Activated naive CD4-positive, alpha-beta T cell treated with anti-CD3 and anti-CD28 coated beads, Interleukin-2, amount 10 ng/mL, durations not matched to agents 7 days and 5 days (primary cell): ENCODE data around the gene NOG.

ENCODE experiments used
- CTCF ChIA-PET: fragments of 350-600 bp; sonication (Branson Sonifier 250); formaldehyde crosslinking; loops from one replicate; lab custom pipeline; 2021; ENCODE audit warnings: antibody characterized with exemption; lab: Charles Lee
- DNase-seq: peaks from one replicate; pipeline ENCODE4 v3.0.0-alpha.2; 2020
- H3K27ac Mint-ChIP-seq: one replicate; pipeline ENCODE4 v1.8.0; 2021; ENCODE audit warnings: mild to moderate bottlenecking, moderate library complexity, mixed read lengths
- H3K27me3 Mint-ChIP-seq: one replicate; pipeline ENCODE4 v1.8.0; 2021; ENCODE audit warnings: mild to moderate bottlenecking, mixed read lengths
- H3K36me3 Mint-ChIP-seq: one replicate; pipeline ENCODE4 v1.8.0; 2021; ENCODE audit warnings: mixed read lengths
- H3K4me1 Mint-ChIP-seq: one replicate; pipeline ENCODE4 v1.8.0; 2021; ENCODE audit warnings: mixed read lengths
- H3K4me3 Mint-ChIP-seq: one replicate; pipeline ENCODE4 v1.8.0; 2021; ENCODE audit warnings: mild to moderate bottlenecking, moderate library complexity, mixed read lengths
- H3K9me3 Mint-ChIP-seq: one replicate; pipeline ENCODE4 v1.8.0; 2021; ENCODE audit warnings: mixed read lengths

The NOG gene

DNA sequence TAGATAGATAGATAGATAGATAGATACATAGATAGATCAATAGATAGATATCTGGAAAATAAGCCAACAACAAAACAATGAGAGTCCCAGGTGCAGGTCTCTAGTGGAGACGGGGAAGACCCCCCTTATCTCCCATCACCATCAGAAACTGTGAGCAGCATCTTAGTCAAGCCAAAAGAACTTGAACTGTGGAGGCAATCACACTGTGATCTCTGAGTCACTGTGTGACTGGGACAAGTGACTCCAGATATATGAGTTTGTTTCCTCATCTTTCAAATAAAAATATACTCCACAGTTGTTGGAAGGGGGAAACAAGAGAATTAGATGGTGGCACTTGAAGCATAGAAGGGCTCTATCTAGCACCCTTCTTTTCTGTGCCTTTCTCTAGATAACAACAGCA lies 42.1 kb downstream of the NOG start:
- peak overlapping the region; percentile 39 for H3K27ac Mint-ChIP-seq
- H3K27me3 Mint-ChIP-seq = peaks cover 8% of the 10 kb centered on the region
- CTCF ChIA-PET = no interaction called here
- H3K4me3 Mint-ChIP-seq = no peak overlapping the region
- H3K36me3 Mint-ChIP-seq = no peaks in the 10 kb centered on the region
- H3K9me3 Mint-ChIP-seq = no peaks in the 10 kb centered on the region
- H3K4me1 Mint-ChIP-seq = no peaks in the 10 kb centered on the region
- no peak for DNase-seq

DNA sequence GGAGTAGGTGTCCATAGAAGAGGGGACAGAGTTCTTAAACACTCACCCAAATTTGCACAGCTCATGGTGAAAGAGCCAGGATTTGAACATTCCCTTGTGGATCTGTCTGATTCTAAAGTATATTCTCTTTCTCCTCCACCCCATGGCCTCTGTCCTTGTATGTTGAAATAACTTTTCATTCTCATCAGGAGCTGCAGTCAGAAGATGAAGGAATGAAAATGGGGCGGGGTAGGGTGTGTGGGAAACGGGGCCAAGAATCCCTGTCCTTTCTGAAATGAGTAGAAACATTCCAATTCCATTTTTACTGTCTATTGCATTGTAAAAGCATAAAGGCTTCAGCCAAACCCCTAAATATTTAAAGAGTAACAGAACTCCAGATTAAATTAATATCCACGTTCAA lies 42.8 kb downstream of the NOG start:
- no peak for DNase-seq
- Mint-ChIP-seq H3K27me3 (peaks cover 8% of the 10 kb centered on the region), H3K36me3 (no peaks in the 10 kb centered on the region), H3K4me3 (no peak overlapping the region), H3K9me3 (no peaks in the 10 kb centered on the region), H3K4me1 (no peaks in the 10 kb centered on the region), H3K27ac (no peak overlapping the region)
- CTCF ChIA-PET = interaction anchor here (1.0 to 1.6 kb wide), 2 partner anchors 12 to 79 kb away, joined by 3 to 4 read pairs; no protein-coding TSS in a partner anchor

DNA sequence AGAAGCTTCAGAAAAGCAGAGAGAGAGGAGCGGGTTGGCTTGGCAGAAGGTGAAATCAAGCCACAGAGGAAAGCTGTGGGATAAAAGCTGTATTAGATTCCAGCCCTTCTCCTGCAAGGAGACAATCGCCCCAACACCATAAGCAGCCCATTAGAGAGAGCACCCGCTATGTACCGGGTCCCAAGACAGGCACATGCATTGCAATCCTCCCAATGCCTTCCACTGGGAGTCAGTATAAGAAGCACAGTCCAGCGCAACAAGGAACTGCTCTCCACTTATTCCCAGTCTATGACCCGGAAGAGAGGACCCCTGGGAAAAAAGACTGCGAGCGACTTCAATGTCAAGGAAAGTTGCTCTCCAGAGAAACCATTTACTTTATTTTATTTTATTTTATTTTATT lies 43.8 kb downstream of the NOG start:
- Mint-ChIP-seq H3K27ac (no peak overlapping the region), H3K4me3 (no peak overlapping the region), H3K9me3 (no peaks in the 10 kb centered on the region), H3K4me1 (no peaks in the 10 kb centered on the region), H3K27me3 (peaks cover 11% of the 10 kb centered on the region), H3K36me3 (no peaks in the 10 kb centered on the region)
- DNase-seq = no peak
- CTCF ChIA-PET = interaction anchor here (1.6 to 1.8 kb wide), 2 partner anchors 8 to 11 kb away, joined by 4 to 7 read pairs; no protein-coding TSS in a partner anchor

- H3K27ac Mint-ChIP-seq = no peak overlapping the region
- DNase-seq = no peak
- no peak overlapping the region for H3K4me3 Mint-ChIP-seq
- peaks cover 12% of the 10 kb centered on the region for H3K27me3 Mint-ChIP-seq
- CTCF ChIA-PET = interaction anchor here (1.8 kb wide), 1 partner anchor 9 kb away, joined by 7 read pairs; no protein-coding TSS in a partner anchor
- H3K9me3 Mint-ChIP-seq = no peaks in the 10 kb centered on the region
- H3K4me1 Mint-ChIP-seq = no peaks in the 10 kb centered on the region
- H3K36me3 Mint-ChIP-seq = no peaks in the 10 kb centered on the region
These were observed 45.1 kb downstream of the NOG start for GRCh38 chr17:56638591-56639051.

DNA sequence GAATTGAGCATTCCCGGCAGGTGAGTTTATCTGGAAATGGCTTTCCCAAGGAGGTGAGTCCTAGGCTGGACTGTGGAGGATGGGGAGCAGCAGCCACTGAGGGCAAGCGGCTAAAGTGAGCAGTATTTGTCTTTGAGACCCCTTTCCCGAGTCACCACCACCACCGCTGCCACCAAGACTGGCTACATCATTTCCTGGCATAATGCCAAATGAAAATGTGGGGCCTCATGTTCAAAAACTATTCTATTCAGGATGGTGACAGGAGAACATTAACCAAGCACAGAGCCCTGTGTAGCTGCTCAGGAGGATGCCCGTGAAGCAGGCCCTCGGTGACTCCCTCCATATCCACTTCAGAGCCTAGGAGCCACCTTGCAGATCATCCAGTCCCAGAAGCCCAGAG lies 46.0 kb downstream of the NOG start:
- CTCF ChIA-PET = no interaction called here

DNA sequence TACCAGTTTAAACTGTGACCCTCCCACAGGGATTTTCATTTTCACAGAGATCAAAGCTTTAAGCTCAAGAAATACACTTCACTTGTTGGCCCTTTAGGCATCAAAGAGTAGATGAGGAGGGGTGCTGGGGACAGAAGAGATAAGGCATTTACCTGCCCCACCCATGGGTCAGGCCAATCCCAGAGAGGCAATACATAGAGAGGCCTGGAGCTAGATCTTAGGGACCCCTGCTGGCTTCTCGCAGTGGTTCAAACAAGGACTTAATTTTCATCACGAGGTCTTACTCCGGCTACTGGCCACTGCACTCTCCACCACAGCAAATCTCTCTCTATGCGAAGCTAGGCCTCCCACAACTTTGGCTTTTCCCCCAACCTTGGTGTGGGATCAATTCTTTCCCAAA lies 46.6 kb downstream of the NOG start:
- DNase-seq = no peak
- peaks cover 24% of the 10 kb centered on the region for H3K27me3 Mint-ChIP-seq

More for the DNA sequence above, 46.0 kb downstream of the NOG start:
- H3K9me3 Mint-ChIP-seq = no peaks in the 10 kb centered on the region
- DNase-seq = no peak
- no peak overlapping the region for H3K27ac Mint-ChIP-seq
- H3K4me1 Mint-ChIP-seq = no peaks in the 10 kb centered on the region
- peaks cover 21% of the 10 kb centered on the region for H3K27me3 Mint-ChIP-seq
- H3K36me3 Mint-ChIP-seq = no peaks in the 10 kb centered on the region
- H3K4me3 Mint-ChIP-seq = no peak overlapping the region

DNA sequence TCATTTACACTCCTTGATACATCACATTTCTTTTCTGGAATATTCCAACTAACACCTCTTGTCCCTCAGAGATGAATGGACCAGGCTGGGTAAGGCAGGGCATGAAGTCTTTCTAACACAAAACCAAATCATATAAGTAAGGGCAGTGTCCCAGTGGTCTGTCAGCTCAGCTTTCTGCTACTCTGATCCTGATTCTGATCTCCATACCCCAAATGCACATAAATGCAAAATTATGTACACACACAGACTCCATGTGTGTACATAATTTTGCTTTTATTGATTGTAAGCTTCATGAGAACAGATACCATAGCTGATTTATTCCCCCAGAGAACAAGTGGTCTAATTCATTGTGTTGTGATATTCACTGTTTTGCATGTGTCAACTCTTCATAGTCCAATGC lies 47.9 kb downstream of the NOG start:
- CTCF ChIA-PET = interaction anchor here (1.4 kb wide), 1 partner anchor 75 kb away, joined by 4 read pairs; no protein-coding TSS in a partner anchor
- Mint-ChIP-seq H3K4me1 (no peaks in the 10 kb centered on the region), H3K27ac (no peak overlapping the region), H3K36me3 (no peaks in the 10 kb centered on the region), H3K27me3 (peaks cover 24% of the 10 kb centered on the region), H3K9me3 (no peaks in the 10 kb centered on the region), H3K4me3 (no peak overlapping the region)
- DNase-seq = no peak

More for the DNA sequence above, 46.6 kb downstream of the NOG start:
- Mint-ChIP-seq H3K36me3 (no peaks in the 10 kb centered on the region), H3K27ac (no peak overlapping the region), H3K9me3 (no peaks in the 10 kb centered on the region), H3K4me1 (no peaks in the 10 kb centered on the region), H3K4me3 (no peak overlapping the region)
- CTCF ChIA-PET = no interaction called here

DNA sequence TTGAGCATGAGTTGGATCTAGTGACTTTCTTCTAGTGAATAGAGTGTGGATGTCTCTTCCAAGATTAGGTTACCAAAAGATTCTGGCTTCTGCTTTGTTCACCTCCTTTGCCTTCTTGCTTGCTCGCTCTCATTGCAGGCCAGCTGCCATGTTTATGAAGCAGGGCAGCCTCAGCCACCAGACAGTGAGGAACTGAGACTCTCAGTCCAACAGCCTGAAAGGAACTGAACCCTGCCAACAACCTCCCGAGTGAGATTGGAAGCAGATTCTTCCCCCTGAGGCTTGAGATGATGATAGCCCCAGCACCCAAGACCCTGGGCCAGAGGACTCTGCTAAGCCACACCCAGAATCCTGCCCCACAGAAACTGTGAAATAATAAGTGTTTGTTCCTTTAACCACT lies 48.4 kb downstream of the NOG start:
- H3K27me3 Mint-ChIP-seq = peaks cover 24% of the 10 kb centered on the region
- no peaks in the 10 kb centered on the region for H3K36me3 Mint-ChIP-seq
- H3K4me3 Mint-ChIP-seq = no peak overlapping the region
- no peak overlapping the region for H3K27ac Mint-ChIP-seq
- CTCF ChIA-PET = interaction anchor here (1.4 kb wide), 1 partner anchor 74 kb away, joined by 4 read pairs; no protein-coding TSS in a partner anchor
- no peak for DNase-seq
- no peaks in the 10 kb centered on the region for H3K4me1 Mint-ChIP-seq
- no peaks in the 10 kb centered on the region for H3K9me3 Mint-ChIP-seq

DNA sequence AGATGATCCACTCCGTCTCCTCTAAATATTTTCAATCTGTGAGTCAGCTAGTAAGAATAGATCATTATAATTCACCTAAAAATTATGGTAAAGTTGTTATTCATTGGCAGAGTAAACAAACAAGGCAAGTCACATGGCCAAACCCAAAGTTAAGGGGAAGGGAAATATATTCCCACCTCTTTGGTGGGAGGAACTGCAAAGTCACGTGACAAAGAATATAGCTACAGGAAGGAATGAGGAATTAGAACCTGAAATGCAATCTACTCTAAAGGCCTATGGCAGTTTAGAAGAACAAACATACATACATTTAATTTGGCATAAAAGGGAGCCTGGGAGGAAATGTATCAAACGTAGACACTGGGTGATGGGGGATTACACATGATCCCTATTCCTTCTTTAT lies 48.9 kb downstream of the NOG start:
- no peak overlapping the region for H3K27ac Mint-ChIP-seq
- DNase-seq = no peak
- H3K4me1 Mint-ChIP-seq = no peaks in the 10 kb centered on the region
- no peaks in the 10 kb centered on the region for H3K36me3 Mint-ChIP-seq
- CTCF ChIA-PET = no interaction called here
- H3K9me3 Mint-ChIP-seq = no peaks in the 10 kb centered on the region
- H3K27me3 Mint-ChIP-seq = peaks cover 24% of the 10 kb centered on the region
- H3K4me3 Mint-ChIP-seq = no peak overlapping the region
